ENCODE results near the gene KCNH2.

The KCNH2 gene

DNA sequence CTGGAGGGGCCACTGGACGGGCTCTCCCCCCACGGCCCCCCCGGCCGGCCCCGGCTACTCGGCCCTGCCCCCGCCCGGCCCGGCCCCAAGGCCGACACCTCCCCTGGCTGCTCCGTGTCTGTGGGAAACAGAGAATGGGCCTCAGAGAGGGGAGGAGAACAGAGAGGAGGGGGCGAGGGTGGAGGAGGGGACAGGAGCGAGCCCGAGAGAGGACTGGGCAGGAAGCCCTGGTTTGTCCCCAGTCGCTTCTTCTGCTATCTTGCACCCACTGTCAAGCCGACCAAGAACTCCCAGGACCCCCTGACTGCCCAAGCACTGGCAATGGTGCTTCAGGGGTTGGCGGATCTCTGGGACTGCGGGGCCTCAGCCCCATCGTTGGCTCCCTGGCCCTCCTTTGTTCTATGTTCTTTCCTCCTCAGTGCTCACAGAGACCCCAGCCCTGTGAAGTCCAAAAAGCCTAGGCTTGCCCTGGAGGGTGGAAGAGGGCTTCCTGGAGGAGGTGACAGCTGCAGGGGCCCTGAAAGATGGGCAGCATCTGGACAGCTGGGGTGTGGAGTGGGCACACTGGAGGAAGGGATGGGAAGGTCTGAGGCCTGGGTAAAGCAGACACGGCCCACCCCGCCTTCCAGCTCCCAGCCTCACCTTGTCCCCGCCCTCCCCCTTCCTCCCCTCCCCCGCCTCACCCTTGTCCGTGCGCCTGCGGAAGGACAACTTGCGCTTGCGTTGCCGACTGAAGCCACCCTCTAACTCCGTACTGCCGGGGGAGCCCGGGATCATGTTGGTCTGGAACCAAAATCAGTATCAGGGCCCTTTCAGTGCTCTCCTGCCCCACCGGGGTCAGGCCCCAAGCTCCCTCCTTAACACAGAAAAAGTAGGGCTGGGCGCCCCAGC is 30.1 kb downstream of the KCNH2 start:
- no peak for DNase-seq

DNA sequence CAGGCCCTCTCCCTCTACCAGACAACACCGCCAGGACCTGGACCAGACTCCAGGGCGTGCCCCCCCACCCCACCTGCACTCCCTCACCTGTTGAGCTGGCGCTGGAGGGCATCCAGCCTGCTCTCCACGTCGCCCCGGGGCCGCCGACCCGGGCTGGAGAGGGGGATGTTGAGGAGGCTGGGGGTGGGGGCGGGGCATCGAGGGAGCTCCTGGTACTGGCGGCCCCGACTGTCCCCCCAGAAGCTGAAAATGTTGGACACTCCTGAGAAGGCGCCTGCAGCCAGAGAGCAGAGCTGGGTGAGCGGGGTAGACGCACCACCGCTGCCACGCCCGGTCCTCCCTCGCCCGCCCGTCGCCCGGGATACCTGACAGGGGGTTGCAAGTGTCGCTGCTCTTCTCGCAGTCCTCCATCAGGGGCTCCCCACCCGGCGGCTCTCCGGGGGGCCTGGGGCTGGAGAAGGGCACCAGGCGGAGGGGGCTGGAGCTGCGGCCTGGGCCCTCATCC is 30.8 kb downstream of the KCNH2 start:
- no peak for DNase-seq

DNA sequence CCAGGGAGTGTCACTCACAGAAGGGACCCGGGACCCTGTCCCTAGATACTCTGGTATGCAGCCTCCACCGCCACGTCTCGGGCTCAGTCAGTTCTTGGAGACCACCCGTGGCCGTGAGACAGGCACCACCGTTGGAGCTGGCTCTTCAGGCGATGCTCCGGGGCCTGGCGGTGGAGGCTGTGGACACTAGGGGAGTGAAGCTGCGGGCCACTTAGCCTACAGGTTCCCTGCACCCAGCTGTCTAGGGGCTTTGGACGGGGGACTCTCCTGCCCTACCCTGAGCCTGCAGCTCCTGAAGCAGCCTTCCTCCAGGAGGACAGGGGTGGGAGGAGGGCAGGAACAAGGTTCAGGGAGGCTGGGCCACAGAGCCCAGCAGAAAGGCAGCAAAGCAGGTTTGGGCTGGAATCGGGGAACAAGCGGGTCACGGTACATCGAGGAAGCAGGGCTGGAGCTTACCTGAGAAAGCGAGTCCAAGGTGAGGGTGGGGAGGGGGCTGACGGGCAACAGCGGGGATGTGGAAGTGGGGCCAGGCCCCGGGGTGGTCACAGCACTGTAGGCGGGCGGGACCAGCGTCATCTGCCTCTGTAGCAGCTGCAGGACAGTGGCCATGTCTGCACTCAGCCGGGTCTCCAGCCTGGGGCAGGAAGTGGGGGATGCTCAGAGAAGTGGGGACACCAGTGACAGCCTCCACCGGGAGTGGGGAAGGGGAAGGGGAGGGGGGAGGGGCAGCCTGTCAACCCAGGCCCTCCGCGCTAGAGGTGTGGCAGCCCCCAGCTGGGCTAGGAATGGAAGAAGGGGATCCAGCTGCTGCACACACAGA is 31.5 kb downstream of the KCNH2 start:
- DNase-seq = no peak

DNA sequence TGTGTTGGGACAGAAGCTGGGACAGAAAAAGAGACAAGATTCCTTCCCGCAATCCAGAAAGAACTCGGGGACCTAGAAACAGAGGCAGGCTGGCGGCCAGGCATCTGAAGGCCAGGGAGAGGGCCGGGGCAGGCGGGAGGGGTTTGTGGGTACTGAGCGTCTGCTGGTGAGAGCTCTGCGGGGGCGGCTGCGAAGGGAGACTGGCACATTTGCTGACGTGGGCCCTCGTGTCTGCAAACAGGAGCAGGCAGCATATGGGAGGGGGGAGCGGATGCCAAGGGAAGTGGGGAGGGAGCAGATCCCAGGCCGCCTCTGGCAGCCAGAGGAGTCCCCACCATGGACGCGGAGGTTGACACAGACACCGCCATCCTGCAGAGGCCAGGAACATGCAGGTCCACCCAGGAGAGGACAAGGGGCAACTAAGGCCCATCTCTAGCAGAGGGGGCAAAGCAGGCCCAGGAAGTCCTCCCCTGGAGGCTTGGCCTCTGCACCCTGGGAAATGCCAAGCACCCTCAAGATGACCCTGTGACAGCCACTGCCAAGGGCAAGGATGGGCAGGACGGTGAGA is 32.2 kb downstream of the KCNH2 start:
- DNase-seq = no peak

DNA sequence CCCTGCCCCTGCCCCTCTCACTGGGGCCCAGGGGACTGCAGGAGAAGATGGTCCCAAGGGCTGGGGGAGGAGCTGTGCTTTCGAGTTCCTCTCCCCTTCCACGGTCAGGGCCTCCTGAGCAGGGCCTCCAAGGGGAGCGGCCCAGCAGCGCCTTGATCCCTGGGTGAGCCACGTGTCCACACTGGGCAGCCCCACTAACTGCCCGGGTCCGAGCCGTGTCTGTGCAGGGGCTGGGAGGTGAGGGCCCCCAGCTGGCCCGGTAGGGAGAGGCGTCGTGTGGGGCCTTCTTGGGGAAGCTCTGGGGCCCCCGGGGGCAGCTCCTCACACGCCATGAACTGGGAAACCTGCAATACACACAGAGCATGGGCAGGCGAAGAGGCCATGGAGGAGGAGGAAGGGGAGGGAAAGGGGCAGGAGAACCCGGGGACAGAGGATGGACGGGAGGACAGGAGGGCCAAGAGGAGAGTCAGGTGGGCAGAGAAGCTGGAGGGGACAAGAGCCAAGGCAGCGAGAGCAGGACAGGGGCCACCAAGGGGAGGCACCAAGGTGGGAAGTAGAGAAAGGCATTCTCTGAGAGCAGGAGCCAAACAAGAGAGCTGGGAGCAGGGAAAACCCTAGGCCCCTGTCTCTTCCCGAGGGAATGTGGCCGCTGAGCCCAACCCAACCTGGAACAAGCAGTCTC is 32.8 kb downstream of the KCNH2 start:
- no peak for DNase-seq

DNA sequence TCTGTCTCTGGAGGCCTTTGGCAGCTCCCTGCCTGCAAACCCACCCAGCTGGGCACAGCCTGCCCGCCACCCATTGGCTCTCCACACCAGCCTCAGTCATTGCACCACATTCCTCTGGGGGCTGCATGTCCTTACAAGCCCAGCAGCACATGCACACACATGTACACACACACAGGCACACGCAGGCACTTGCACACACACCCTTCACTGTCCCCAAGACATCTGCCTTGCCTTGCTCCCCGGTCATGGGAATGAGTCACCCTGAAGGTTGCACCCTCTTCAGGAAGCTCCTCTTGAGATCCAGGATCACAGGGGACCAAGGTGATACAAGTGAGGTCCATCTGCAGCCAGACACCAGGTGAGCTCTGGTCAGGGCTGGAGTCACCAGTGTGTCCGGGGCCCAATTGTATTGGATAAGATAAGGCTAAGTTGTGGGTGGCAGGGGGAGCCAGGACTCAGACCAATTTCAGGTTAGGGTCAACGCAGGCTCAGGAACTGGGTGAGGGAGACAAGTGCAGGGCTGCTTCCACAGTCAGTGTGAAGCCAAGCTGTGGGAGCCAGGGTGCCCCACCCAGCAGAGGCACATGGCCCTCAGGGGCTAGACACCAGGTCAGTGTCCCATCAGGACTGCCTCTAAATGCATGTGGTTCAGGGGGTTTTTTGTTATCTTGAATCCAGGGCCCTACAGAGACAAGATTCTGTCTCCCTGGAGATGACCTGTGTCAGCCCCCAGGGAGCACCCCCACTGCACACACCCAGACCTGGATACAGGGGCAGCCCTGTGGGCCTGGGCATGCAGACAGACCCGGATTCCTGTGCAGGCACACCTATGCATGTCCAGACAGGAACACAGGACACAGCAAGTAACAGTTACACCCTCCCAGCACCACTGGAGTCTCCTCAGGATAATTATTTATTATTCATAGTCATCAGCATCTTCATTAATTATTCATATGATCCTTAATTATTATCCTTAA is 33.8 kb downstream of the KCNH2 start:
- no peak for DNase-seq

DNA sequence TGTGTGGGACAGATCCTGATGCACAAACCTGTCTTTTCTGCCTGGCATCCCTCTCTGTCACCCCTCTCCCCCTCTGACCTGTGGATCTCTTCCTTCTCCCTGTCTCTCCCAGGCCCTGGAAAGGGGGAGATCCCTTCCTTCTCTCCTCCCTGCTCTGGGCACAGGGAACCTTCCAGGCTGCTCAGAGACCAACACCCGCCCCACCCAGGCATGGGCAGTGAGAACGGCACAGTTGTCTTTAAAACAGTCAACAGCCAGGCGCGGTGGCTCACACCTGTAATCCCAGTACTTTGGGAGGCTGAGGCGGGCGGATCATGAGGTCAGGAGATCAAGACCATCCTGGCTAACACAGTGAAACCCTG is 34.7 kb downstream of the KCNH2 start:
- DNase-seq = no peak

DNA sequence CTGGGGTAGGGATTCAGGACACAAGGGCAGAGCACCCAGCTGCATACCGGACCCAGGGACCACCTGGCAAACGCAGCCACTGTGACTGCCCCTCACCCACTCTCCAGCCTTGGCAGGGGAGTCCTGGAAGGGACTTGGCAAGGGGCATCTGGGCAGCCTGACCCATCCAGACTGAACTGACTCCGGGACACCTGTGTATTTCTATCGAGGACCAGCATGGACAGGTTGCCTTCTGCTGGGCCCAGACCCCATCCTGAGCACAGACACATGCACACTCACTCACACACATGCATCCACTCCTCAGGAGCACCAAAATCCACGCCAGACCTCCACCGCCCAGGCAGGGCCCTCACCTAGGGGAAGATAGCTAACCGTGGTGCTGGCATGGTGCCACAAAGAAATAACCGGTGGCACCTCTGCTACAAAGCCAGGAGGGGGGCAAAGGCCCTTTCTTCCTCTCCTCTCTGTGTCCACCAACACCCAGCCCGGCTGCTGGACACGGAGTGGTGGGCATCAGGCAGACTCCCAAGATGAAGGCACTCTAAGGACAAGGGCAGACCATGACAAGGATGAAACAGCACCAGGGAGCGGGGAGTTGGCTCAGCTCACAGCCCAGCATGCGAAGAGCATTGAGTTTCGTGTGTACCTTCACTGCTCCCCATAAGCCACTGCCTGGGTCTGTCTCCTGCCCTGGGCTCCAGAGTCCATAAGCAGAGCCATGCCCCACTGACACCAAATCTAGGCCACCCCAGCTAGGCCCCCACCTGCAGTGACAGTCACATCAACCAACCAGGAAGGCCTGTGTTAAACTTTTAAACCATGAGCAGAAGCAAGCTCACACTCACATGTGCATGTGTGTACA is 35.3 kb downstream of the KCNH2 start:
- DNase-seq = no peak

DNA sequence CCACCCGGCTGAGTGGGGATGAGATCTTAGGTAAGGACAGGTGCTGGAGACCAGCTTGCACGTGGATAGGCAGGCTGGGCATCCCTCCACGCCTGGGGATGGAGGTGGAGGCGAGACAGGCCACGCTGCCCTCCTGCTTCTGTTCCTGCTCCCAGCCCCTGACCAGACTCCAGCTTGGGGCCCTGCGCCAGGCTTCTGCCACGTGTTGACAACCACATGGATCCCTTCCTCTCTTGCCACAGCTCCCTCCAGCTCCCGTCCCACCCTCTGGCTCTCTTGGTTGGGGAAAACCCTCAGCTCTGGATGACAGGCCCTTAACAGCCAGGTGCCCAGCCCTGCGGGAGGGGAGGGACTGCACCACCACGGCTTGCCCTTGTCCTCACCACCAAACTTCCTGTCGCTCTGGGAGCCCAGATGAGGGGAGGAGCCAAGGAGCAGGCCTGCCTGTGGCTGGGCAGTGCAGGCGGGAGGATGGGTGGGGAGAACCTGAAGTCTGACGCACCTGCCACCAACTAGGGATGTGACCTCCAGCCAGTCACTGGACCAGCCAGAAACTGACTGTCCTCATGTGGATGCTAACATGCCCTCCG is 36.0 kb downstream of the KCNH2 start:
- no peak for DNase-seq

DNA sequence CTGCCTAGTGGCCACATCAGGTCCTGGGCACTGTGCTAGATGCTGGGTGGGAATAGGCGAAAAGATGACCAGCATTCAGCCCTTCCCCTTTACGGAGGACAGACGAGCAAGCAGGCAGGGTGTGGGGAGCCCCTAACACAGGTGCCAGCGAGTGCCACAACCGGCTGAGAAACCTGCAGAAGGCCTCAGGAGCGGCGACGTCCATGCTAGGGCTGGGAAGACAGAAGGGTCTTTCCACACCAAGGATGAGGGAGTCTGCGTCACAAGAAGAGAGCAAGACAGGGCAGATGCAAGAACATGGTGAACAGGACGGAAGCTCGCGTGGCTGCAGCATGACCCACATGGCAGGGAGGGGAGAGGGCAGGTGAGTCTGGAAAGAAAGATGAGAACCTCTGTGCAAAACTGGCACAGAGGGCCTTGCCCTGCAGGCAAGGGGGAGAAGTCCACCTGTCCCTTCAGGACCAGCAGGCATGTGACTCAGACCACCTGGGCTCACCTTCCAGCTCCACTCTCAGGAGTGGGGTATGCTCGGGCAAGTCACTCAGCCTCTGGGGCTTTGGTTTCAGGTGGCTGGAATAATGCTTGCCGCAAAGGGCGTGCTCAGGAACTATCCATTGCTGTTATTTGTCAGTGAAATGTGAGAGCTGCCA is 36.6 kb downstream of the KCNH2 start:
- no peak for DNase-seq

DNA sequence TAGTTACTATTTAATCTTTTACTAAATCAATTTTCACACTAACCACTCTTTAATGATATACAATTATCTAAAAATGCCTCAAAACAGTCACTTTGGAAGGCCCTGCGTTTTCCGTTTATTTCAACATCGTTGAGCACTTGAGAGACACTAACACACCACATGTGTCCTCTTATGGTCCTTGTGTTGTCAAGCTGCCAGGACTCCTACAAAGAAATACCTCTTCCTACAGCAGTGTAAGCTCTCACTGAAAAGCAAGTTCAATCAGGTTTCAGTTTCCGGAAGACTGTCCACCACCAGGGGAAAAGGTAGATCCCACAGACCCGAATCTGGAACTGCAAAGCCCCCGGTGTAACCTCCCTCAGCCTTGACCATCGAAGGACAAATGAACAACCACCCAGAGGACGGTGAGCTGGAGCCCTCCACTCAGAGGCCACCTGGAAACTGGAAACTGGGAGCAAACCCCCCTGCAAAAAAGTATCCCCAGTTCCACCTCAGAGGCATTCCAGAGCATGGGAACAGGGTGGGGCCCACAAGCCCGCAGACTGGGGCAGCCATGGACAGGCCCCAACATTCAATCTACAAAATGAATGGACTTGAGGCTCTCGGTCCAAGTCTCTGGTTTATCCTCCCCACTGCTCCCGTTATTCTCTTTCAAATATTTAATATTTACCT is 37.6 kb downstream of the KCNH2 start:
- peak; percentile 2 to 32 for DNase-seq

DNA sequence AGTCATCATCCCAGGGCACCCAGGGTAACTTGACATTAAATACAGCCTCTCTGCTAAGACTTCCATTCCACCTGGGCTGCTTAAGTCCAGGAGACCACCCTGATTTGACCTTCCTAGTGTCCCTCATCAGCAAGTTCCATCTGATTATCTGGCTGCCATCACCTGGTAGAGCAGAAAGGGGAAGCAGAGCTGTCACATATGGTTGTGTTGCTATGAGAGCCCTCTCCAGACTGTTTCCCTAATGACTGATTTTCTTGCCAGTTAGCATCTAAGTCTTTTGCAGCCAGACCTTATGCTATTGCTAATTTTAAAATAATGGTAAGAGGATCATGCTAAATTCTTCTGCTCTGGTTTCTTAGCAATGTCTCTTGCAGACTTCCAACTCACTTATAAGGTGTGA is 38.7 kb downstream of the KCNH2 start:
- peak; percentile 23 to 73 for DNase-seq

DNA sequence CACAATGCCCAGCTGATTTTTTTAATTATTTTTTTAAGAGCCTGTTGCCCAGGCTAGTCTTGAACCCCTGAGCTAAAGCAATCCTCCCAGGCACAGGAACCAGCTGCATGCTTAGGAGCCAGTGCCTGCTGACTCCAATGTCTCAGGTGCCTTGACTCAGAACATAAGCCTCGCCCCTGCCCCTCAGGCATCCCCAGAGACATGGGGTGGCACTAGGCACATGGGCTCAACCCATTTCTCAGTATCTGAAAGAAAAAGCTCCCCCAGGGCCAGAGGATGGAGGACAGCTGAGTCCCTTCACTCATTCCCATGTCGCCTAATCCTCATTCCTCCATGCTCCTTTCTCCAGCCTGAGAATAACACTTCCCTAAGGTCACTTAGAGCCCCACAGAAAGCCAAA is 39.1 kb downstream of the KCNH2 start:
- DNase-seq = no peak

DNA sequence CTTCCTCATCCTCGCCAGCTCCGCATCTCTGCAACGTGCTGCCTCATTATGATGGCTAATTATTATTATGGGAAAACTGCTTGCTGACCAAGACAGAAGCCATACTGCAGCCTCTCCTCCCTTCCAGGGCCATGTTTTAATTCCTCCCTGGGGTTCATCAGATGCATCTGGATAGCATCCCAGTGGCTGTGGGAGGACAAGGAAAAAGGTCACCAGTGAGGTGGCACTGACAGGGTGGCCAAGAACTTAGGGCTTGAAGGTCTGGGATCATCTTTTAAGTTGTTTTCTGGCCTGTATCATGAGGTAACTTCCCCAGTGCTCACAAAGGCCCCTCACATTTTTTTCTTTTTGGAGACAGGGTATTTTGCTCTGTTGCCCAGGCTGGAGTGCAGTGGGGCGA is 39.6 kb downstream of the KCNH2 start:
- DNase-seq = peak; percentile 27 to 48

DNA sequence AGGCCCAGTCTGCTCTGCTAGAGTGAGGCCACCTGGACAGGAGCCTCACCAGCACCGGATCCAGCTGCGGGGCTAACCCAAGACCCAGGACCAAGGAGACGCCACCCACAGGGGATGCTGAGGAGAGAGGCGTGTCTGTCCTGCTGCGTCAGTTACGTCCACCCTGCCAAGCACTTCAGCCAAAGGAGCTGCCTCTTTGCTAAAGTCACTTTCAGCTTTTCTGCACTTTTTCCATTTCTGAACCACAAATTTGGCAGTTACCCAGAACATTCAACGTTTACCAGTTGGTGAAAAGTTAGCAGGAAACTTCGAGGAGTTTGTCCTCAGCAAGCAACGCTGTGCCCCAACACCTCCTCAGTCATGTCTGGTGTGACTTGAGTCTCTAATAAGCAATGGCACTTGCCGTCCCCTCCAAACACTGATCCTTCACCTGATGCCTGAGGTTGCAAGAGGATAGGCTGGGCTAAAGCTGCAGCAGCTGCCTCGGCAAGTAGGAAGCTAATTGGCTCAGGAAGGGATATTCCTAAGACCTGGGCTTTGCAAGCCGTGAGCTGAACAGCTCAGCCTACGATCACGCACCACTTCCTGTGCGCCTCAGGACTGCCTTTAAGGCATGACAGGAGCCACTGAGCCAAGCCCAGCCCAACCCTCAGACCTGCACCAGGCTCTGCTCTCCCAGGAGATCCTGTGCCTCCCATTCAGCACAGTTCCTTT is 40.1 kb downstream of the KCNH2 start:
- peak; percentile 65 to 95 for DNase-seq

DNA sequence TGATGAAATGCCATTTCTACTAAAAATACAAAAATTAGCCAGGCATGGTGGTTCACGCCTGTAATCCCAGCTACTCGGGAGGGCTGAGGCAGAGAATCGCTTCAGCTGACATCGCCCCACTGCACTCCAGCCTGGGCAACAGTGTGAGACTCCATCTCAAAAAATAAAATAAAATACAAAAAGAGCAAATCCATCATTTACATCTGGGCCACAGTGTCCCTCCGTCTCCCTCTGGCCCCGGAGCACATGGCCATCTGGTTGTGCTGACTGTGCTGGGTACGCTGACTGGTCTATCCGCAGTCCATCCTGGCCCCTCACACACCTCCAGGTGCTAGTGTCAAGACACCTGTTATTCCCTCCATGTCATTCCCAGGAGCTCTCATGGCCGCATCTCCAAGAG is 42.1 kb downstream of the KCNH2 start:
- DNase-seq = no peak

DNA sequence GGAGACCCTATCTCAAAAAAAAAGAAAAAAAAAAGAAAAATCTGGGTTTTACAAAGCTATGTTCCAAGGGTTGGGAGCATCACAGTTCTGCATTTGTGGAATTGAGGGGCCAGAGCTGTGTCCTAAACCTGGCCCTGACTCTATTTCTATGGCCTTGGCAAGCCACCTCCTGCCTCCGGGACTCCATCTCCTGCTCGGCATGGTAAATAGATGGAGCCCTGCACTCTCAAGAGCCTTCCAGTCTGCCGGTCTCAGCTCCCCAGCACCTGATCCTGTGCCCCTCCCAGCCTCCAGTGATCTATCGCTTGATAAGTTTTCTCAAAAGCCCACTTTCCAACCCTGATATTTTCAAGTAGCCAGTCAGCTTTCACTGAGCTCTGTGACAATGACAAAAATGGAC is 43.0 kb downstream of the KCNH2 start:
- DNase-seq = no peak

DNA sequence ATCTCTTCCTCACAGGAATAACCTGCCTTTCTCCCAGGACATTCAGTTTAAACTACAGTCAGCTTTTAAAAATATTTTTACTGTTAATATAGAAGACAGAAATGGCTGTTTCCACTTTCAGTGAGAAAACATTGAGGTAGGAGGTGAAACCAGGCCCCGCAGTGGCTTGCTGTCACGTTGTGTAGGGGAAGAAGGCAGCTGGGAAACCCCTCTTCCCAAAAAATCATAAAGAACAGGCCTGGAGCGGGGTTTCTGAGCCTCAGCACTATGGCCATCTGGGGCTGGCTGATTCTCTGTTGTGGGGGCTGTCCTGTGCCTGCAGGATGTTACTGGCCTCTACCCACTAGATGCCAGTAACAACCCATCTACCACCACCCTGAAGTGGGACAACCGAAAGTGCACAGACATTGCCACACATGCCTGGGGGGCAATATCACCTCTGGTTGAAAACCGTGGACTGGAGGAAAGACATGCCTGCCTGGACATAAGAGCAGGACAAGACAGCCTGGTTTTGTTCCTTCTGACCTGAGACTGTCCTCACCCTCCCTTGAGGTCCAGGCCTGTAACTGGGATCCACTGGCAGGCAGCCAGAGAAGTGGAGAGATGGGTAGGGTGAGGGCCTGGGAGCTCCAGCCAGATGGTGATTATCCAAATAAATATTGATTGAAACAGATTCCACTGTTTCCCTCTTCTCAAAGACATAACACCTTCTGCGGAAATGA is 43.9 kb downstream of the KCNH2 start:
- peak; percentile 32 to 71 for DNase-seq

All from NCI-H524 (cell line).